ENCODE results near the gene LIG3.

DNA sequence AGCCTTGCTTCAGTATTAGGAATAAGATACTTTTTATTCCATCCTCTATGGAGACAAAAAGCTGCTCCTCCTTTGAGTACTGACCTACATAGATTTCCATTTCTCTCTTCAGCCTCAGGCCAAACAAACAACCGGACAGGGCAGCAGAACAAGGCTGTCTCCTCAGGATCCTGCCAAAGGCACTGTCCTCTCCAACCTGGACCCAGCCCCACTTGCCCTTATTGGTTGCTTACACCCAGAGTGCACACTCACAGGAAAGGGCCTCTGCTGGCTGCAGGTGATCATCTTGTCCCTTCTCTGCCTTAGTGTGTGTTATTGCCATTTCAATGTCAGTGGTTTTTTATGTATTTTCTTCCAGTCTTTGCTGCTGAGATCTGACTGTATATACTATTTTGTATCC is 26.6 kb downstream of the LIG3 start:
- TF ChIP-seq, protein P1, sequence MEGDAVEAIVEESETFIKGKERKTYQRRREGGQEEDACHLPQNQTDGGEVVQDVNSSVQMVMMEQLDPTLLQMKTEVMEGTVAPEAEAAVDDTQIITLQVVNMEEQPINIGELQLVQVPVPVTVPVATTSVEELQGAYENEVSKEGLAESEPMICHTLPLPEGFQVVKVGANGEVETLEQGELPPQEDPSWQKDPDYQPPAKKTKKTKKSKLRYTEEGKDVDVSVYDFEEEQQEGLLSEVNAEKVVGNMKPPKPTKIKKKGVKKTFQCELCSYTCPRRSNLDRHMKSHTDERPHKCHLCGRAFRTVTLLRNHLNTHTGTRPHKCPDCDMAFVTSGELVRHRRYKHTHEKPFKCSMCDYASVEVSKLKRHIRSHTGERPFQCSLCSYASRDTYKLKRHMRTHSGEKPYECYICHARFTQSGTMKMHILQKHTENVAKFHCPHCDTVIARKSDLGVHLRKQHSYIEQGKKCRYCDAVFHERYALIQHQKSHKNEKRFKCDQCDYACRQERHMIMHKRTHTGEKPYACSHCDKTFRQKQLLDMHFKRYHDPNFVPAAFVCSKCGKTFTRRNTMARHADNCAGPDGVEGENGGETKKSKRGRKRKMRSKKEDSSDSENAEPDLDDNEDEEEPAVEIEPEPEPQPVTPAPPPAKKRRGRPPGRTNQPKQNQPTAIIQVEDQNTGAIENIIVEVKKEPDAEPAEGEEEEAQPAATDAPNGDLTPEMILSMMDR (IDR thresholded peaks at IDR 0.05; ENCODE audit: insufficient read depth, low read length): no peak
- TF ChIP-seq, protein P2, sequence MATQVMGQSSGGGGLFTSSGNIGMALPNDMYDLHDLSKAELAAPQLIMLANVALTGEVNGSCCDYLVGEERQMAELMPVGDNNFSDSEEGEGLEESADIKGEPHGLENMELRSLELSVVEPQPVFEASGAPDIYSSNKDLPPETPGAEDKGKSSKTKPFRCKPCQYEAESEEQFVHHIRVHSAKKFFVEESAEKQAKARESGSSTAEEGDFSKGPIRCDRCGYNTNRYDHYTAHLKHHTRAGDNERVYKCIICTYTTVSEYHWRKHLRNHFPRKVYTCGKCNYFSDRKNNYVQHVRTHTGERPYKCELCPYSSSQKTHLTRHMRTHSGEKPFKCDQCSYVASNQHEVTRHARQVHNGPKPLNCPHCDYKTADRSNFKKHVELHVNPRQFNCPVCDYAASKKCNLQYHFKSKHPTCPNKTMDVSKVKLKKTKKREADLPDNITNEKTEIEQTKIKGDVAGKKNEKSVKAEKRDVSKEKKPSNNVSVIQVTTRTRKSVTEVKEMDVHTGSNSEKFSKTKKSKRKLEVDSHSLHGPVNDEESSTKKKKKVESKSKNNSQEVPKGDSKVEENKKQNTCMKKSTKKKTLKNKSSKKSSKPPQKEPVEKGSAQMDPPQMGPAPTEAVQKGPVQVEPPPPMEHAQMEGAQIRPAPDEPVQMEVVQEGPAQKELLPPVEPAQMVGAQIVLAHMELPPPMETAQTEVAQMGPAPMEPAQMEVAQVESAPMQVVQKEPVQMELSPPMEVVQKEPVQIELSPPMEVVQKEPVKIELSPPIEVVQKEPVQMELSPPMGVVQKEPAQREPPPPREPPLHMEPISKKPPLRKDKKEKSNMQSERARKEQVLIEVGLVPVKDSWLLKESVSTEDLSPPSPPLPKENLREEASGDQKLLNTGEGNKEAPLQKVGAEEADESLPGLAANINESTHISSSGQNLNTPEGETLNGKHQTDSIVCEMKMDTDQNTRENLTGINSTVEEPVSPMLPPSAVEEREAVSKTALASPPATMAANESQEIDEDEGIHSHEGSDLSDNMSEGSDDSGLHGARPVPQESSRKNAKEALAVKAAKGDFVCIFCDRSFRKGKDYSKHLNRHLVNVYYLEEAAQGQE (IDR thresholded peaks at IDR 0.05; ENCODE audit: insufficient replicate concordance, low read depth): no peak
- TF ChIP-seq GABPA (IDR thresholded peaks at IDR 0.05; ENCODE audit: low read depth): no peak
